Measurements from ENCODE around the gene INPP5D. TPM values are rescaled to one million over a fixed set of nuclear protein-coding genes. Genes with fewer than 3 reads are reported as not detected.
"Not testable (repeated sequence)": the region's sequence is repeated elsewhere in the genome, so short reads cannot be mapped to it uniquely, and the experiment has no call there.

INPP5D gene
- total RNA-seq, 2 experiments from 2014 or later, result 157 to 163 TPM

DNA sequence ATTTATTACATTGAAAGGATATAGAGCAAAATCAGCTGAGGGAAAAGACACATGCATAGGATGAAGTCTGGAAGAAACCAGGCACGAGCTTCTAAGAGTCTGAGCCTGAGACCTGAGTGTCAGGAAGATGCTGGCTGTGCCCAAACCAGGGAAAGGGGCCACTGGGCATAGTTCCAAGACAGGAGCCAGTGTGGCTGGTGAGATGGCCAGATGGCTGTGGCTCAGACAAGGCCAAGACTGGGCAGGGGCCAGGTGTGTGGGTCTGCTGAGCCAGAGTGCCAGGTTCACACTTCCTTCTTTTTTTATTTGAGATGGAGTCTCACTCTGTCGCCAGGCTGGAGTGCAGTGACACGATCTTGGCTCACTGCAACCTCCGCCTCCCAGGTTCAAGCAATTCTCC is 95.9 kb downstream of the INPP5D start:
- Mint-ChIP-seq H3K27ac (no peak overlapping the region), H3K4me1 (peaks cover 18% of the 10 kb centered on the region), H3K36me3 (ENCODE audit: low read depth) (peaks cover 84% of the 10 kb centered on the region), H3K9me3 (no peaks in the 10 kb centered on the region), H3K27me3 (no peaks in the 10 kb centered on the region), H3K4me3 (no peak overlapping the region)
- ChIA-PET POLR2A (no interaction called here), CTCF (no interaction called here)
- no peak for DNase-seq

- H3K9me3 Mint-ChIP-seq, DNase-seq, H3K4me3 Mint-ChIP-seq, POLR2A ChIA-PET, CTCF ChIA-PET, H3K27me3 Mint-ChIP-seq: not testable (repeated sequence)
- Mint-ChIP-seq H3K4me1 (peaks cover 18% of the 10 kb centered on the region), H3K27ac (peak overlapping the region; percentile 6), H3K36me3 (ENCODE audit: low read depth) (peaks cover 86% of the 10 kb centered on the region)
These were observed 96.3 kb downstream of the INPP5D start for GRCh38 chr2:233156461-233156860.

GRCh38 chr2:233161730-233162129 is 101.6 kb downstream of the INPP5D start:
- ChIA-PET CTCF (interaction anchor here (1.0 to 1.1 kb wide), 3 partner anchors 11 to 90 kb away, joined by 3 to 5 read pairs (median 3); partner anchors contain the start of gene ATG16L1), POLR2A (interaction anchor here (1.1 to 2.0 kb wide), 3 partner anchors 19 to 68 kb away, joined by 3 to 4 read pairs (median 4); no protein-coding TSS in a partner anchor)
- Mint-ChIP-seq H3K36me3 (ENCODE audit: low read depth) (peaks cover 58% of the 10 kb centered on the region), H3K4me1 (no peaks in the 10 kb centered on the region), H3K4me3 (no peak overlapping the region), H3K27me3 (no peaks in the 10 kb centered on the region), H3K27ac (no peak overlapping the region), H3K9me3 (no peaks in the 10 kb centered on the region)
- no peak for DNase-seq

GRCh38 chr2:233162770-233163169 is 102.6 kb downstream of the INPP5D start:
- ChIA-PET CTCF (interaction anchor here (1.0 kb wide), 2 partner anchors 80 to 89 kb away, joined by 3 to 5 read pairs; partner anchors contain the start of gene ATG16L1), POLR2A (interaction anchor here (1.1 to 2.0 kb wide), 3 partner anchors 20 to 67 kb away, joined by 3 to 4 read pairs (median 4); no protein-coding TSS in a partner anchor)
- Mint-ChIP-seq H3K4me3 (no peak overlapping the region), H3K27ac (no peak overlapping the region), H3K27me3 (no peaks in the 10 kb centered on the region), H3K36me3 (ENCODE audit: low read depth) (peaks cover 54% of the 10 kb centered on the region), H3K4me1 (peaks cover 6% of the 10 kb centered on the region), H3K9me3 (no peaks in the 10 kb centered on the region)
- DNase-seq, result no peak

DNA sequence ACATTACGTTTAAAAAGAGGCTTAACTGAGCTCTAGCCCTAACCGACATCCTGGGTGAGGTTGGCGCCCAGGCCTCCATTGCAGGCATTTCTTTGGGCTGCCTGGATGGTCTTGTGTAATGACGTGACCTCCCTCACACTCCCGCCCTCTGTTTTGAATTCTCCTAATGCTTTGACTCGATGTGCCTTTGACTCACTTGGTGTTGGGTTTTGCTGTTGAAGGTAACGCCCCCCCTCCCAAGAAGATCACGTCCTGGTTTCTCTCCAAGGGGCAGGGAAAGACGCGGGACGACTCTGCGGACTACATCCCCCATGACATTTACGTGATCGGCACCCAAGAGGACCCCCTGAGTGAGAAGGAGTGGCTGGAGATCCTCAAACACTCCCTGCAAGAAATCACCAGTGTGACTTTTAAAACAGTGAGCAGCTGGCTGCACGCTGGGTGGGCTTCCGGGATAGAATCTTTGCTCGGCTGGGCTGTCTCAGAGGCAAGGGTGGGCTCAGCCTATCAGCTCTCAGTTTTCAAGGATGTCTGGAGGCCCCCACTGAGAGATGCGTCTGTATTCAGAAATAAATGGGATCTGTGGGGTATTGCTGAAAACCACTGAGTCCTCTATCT is 103.5 kb downstream of the INPP5D start:
- Mint-ChIP-seq H3K9me3 (no peaks in the 10 kb centered on the region), H3K4me1 (peaks cover 6% of the 10 kb centered on the region), H3K4me3 (no peak overlapping the region), H3K27ac (no peak overlapping the region), H3K36me3 (ENCODE audit: low read depth) (peaks cover 49% of the 10 kb centered on the region), H3K27me3 (no peaks in the 10 kb centered on the region)
- no peak for DNase-seq
- CTCF ChIA-PET, result no interaction called here
- POLR2A ChIA-PET, result interaction anchor here (0.7 kb wide), 1 partner anchor 103 kb away, joined by 3 read pairs; no protein-coding TSS in a partner anchor

- Mint-ChIP-seq H3K36me3 (ENCODE audit: low read depth) (peaks cover 47% of the 10 kb centered on the region), H3K27me3 (no peaks in the 10 kb centered on the region), H3K4me1 (peaks cover 9% of the 10 kb centered on the region), H3K4me3 (no peak overlapping the region), H3K27ac (no peak overlapping the region), H3K9me3 (no peaks in the 10 kb centered on the region)
- ChIA-PET CTCF (no interaction called here), POLR2A (no interaction called here)
- DNase-seq, result no peak
These were observed 104.0 kb downstream of the INPP5D start for GRCh38 chr2:233164128-233164635.

DNA sequence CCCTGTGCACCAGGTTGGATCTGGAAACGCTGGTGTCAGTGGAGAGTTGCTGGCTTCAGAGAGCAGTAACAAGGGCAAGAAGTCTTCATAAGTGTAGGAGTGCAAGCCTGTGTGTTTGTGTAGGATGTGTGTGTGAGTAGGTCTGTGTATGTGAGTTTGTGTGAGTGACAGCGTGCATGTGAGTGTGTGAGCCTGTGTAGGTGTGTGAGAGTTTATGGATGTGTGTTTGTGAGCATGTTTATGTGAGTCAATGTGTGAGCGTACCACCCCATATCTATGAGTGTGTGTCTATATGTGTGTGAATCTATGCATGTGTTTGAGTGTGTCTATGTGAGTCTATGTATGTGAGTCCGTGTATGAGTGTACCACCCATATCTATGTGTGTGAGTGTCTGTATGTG is 104.8 kb downstream of the INPP5D start:
- CTCF ChIA-PET, result no interaction called here
- H3K36me3 Mint-ChIP-seq (ENCODE audit: low read depth), result peaks cover 47% of the 10 kb centered on the region
- no peaks in the 10 kb centered on the region for H3K9me3 Mint-ChIP-seq

GRCh38 chr2:233165543-233165894 is 105.4 kb downstream of the INPP5D start:
- ChIA-PET POLR2A (interaction anchor here (1.0 to 2.4 kb wide), 6 partner anchors 14 to 86 kb away, joined by 3 to 13 read pairs (median 4); partner anchors contain the start of gene ATG16L1), CTCF (no interaction called here)
- Mint-ChIP-seq H3K4me3 (no peak overlapping the region), H3K4me1 (peaks cover 10% of the 10 kb centered on the region), H3K27me3 (no peaks in the 10 kb centered on the region), H3K36me3 (ENCODE audit: low read depth) (peaks cover 46% of the 10 kb centered on the region), H3K9me3 (no peaks in the 10 kb centered on the region), H3K27ac (no peak overlapping the region)
- no peak for DNase-seq

More for the DNA sequence above, 104.8 kb downstream of the INPP5D start:
- H3K4me1 Mint-ChIP-seq, result peaks cover 10% of the 10 kb centered on the region
- no peak overlapping the region for H3K27ac Mint-ChIP-seq
- no peaks in the 10 kb centered on the region for H3K27me3 Mint-ChIP-seq
- no peak for DNase-seq
- no peak overlapping the region for H3K4me3 Mint-ChIP-seq
- POLR2A ChIA-PET, result no interaction called here

DNA sequence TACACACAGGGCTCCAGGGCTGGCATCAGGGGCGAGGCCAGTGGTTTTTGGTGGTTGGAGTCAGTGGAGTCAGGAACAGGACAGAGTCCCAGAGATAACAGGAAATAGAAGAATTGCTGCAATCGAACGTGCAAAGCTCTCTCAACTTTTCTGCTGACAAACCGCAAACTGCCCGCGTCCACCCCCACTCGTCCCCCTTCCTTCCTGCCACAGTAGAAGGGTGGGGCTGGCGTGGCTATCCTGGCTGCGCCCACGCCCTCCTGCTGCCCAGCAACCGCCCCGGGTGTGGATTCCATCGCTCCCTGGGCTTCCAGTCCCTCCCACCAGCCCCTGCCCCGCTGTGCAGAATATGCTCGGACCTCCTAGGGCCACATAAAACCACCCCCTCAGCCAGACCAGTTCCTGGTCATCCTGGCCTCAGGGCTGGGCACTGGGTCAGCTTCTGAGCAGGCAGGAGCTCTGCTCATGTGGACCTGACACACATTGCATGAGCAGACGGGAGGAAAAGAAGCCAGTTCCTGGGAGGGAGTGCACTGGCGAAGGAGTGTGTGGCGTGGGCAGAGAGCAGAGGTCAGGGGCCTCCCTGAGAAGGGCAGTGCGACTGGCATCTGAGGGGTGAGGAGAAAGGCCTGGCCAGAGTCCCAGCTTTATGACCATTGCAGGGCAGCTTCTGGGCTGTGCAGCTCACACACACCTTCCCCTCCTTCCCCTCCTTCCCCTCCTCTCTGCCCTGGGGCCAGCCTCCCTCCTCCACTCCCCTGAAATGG is 105.9 kb downstream of the INPP5D start:
- no peak overlapping the region for H3K27ac Mint-ChIP-seq
- no peaks in the 10 kb centered on the region for H3K27me3 Mint-ChIP-seq
- ChIA-PET POLR2A (interaction anchor here (1.0 to 2.4 kb wide), 8 partner anchors 15 to 86 kb away, joined by 3 to 13 read pairs (median 4); partner anchors contain the start of gene ATG16L1), CTCF (no interaction called here)
- no peak overlapping the region for H3K4me3 Mint-ChIP-seq
- DNase-seq, result peak; percentile 85
- H3K36me3 Mint-ChIP-seq (ENCODE audit: low read depth), result peaks cover 47% of the 10 kb centered on the region
- H3K4me1 Mint-ChIP-seq, result peaks cover 10% of the 10 kb centered on the region
- H3K9me3 Mint-ChIP-seq, result no peaks in the 10 kb centered on the region

GRCh38 chr2:233168445-233168844 is 108.3 kb downstream of the INPP5D start:
- CTCF ChIA-PET, result no interaction called here
- Mint-ChIP-seq H3K27me3 (no peaks in the 10 kb centered on the region), H3K27ac (peak overlapping the region; percentile 47), H3K4me3 (no peak overlapping the region), H3K36me3 (ENCODE audit: low read depth) (peaks cover 52% of the 10 kb centered on the region), H3K9me3 (no peaks in the 10 kb centered on the region), H3K4me1 (peaks cover 13% of the 10 kb centered on the region)
- POLR2A ChIA-PET, result interaction anchor here (1.0 to 1.7 kb wide), 3 partner anchors 26 to 100 kb away, joined by 3 to 4 read pairs (median 3); no protein-coding TSS in a partner anchor
- no peak for DNase-seq

DNA sequence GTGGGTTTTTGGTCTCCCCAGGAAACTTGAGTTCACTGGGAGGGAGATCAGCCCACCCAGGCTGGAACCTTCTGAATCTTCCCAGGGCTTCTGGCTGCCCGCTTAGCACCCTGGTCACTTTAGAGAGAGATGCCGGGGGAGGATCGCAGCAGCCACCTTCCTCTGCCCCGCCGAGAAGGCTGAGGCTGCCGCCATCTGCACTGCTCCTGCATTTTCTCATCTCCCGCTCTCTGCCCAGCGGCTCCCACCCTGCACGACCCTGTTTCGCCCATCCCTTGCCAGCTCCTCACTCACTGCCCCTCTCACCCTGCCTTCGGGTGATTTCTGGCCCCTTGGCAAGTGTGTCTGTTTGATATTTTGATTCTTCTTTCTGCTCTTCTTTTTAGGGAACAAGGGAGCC is 108.8 kb downstream of the INPP5D start:
- no peaks in the 10 kb centered on the region for H3K9me3 Mint-ChIP-seq
- H3K4me3 Mint-ChIP-seq, result no peak overlapping the region
- H3K27ac Mint-ChIP-seq, result peak overlapping the region; percentile 47
- POLR2A ChIA-PET, result interaction anchor here (1.0 to 1.7 kb wide), 3 partner anchors 26 to 100 kb away, joined by 3 to 4 read pairs (median 3); no protein-coding TSS in a partner anchor
- peaks cover 13% of the 10 kb centered on the region for H3K4me1 Mint-ChIP-seq
- H3K36me3 Mint-ChIP-seq (ENCODE audit: low read depth), result peaks cover 52% of the 10 kb centered on the region
- H3K27me3 Mint-ChIP-seq, result no peaks in the 10 kb centered on the region
- DNase-seq, result no peak
- CTCF ChIA-PET, result no interaction called here

GRCh38 chr2:233171344-233171743 is 111.2 kb downstream of the INPP5D start:
- Mint-ChIP-seq H3K27ac (peak overlapping the region; percentile 38), H3K36me3 (ENCODE audit: low read depth) (peaks cover 65% of the 10 kb centered on the region), H3K4me3 (no peak overlapping the region), H3K27me3 (no peaks in the 10 kb centered on the region), H3K4me1 (peaks cover 15% of the 10 kb centered on the region), H3K9me3 (no peaks in the 10 kb centered on the region)
- ChIA-PET POLR2A (interaction anchor here (0.6 kb wide), 1 partner anchor 77 kb away, joined by 3 read pairs; no protein-coding TSS in a partner anchor), CTCF (no interaction called here)
- no peak for DNase-seq

DNA sequence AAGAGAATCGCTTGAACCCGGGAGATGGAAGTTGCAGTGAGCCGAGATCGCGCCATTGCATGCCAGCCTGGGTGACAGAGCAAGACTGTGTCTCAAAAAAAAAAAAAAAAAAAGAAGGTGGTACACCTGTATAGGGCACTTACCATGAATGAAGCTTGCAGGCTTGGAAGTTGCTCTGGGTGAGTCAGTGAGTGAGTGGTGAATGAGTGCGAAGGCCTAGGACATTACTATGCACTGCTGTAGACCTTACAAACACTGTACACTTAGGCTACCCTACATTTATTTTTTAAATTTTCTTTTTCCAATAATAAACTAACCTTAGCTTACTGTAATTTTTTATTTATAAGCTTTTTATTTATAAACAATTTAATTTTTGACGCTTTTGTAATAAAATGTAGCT is 113.0 kb downstream of the INPP5D start:
- no peak for DNase-seq
- ChIA-PET POLR2A (interaction anchor here (1.0 kb wide), 1 partner anchor 23 kb away, joined by 3 read pairs; no protein-coding TSS in a partner anchor), CTCF (interaction anchor here (1.4 to 1.6 kb wide), 2 partner anchors 28 to 120 kb away, joined by 3 read pairs; no protein-coding TSS in a partner anchor)
- Mint-ChIP-seq H3K4me3 (no peak overlapping the region), H3K4me1 (peaks cover 10% of the 10 kb centered on the region), H3K9me3 (no peaks in the 10 kb centered on the region), H3K27ac (no peak overlapping the region), H3K36me3 (ENCODE audit: low read depth) (peaks cover 67% of the 10 kb centered on the region), H3K27me3 (no peaks in the 10 kb centered on the region)
